Measurements from ENCODE around the gene FBXO38.

- no peak for TF ChIP-seq CTCF (IDR thresholded peaks at IDR 0.05; ENCODE audit: insufficient read depth, low read depth, low read length)
- TF ChIP-seq EZH2 (IDR thresholded peaks at IDR 0.05; ENCODE audit: insufficient read depth, low read length), result no peak
Measured at GRCh38 chr5:148336704-148337435, 46.9 kb upstream of the FBXO38 start.
